Activated CD4-positive, alpha-beta T cell treated with anti-CD3 and anti-CD28 coated beads, Interleukin-2, amount 10 ng/mL, durations not matched to agents 7 days and 5 days (primary cell): ENCODE data around the gene CSRP2. TPM values are rescaled to one million over a fixed set of nuclear protein-coding genes. Genes with fewer than 3 reads are reported as not detected.

Experiments
- CTCF ChIA-PET: fragments of 350-600 bp; sonication (Branson Sonifier 250); formaldehyde crosslinking; loops from one replicate; lab custom pipeline; 2021; ENCODE audit warnings: antibody characterized with exemption; lab: Charles Lee
- POLR2A ChIA-PET: fragments of 350-600 bp; sonication (Branson Sonifier 250); formaldehyde crosslinking; loops from one replicate; lab custom pipeline; 2021; ENCODE audit warnings: antibody characterized with exemption; lab: Charles Lee
- DNase-seq: peaks from one replicate; pipeline ENCODE4 v3.0.0-alpha.2; 2020
- H3K27ac Mint-ChIP-seq: one replicate; pipeline ENCODE4 v1.8.0; 2021; ENCODE audit warnings: mild to moderate bottlenecking, moderate library complexity, mixed read lengths
- H3K27me3 Mint-ChIP-seq: one replicate; pipeline ENCODE4 v1.8.0; 2021; ENCODE audit warnings: mixed read lengths
- H3K36me3 Mint-ChIP-seq: one replicate; pipeline ENCODE4 v1.8.0; 2021; ENCODE audit warnings: low read depth, mixed read lengths
- H3K4me1 Mint-ChIP-seq: one replicate; pipeline ENCODE4 v1.8.0; 2021; ENCODE audit warnings: mixed read lengths
- H3K4me3 Mint-ChIP-seq: one replicate; pipeline ENCODE4 v1.8.0; 2021; ENCODE audit warnings: mild to moderate bottlenecking, moderate library complexity, mixed read lengths
- H3K9me3 Mint-ChIP-seq: one replicate; pipeline ENCODE4 v1.8.0; 2021; ENCODE audit warnings: mixed read lengths
- total RNA-seq, 2 experiments: library from RNA; stranded (reverse); gene quantifications; one replicate each; pipeline ENCODE4 v1.2.3, GENCODE V29; 2021

Gene CSRP2
- under 1 TPM in 1 of 2 experiments, not detected in 1; 0.22 TPM for total RNA-seq

DNA sequence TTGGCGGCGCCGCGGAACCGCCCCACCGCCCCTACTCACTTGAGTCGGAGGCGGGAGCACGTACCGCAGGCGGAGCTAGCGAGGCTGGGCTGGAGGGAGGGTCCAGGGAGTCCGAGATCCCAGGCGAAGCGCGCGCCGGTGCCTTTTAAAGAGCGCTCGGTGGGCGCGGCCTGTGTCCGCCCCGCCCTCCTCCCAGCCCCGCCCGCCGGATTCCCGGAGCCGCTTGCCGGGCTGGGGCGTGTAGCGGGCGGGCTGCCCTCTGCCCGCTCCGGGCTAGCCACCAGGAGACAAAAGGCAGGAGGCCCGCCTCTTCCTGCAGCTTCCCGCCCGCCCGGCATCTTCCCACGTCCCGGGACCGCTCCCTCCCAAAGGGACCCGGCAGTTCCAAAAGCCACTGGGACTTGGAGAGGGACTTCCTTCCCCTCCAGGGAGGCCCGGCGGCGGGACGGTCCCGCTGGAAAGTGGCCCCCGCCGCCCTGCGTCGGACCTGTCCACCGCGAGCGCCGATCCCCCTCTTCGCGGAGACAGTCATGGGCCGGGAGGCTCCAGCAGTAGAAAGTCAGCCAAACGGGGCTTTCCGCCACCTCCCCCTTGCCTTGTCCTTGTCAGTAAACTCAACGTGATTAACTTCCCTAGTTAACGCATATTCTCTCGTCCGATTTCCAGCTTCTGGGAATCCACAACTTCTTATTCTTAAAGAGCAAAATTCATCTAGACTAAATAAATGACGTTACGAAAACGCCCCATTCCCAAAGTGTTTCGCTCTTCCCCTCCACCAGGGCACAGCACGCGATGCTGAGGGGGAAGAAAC, at the start of gene CSRP2:
TSS of gene CSRP2 (minus strand) at position 121 of the 811 bp plus-strand sequence. CDS start 12,759 bp downstream, outside the sequence.
- Mint-ChIP-seq H3K27me3 (peaks cover 63% of the 10 kb centered on the region), H3K27ac (peak within 1 kb of the TSS; percentile 78), H3K36me3 (no peaks in the 10 kb centered on the region), H3K4me1 (peaks cover 10% of the 10 kb centered on the region), H3K9me3 (no peaks in the 10 kb centered on the region), H3K4me3 (peak within 1 kb of the TSS; percentile 90)
- ChIA-PET CTCF (no interaction called here), POLR2A (no interaction called here)
- peak; percentile 60 for DNase-seq

DNA sequence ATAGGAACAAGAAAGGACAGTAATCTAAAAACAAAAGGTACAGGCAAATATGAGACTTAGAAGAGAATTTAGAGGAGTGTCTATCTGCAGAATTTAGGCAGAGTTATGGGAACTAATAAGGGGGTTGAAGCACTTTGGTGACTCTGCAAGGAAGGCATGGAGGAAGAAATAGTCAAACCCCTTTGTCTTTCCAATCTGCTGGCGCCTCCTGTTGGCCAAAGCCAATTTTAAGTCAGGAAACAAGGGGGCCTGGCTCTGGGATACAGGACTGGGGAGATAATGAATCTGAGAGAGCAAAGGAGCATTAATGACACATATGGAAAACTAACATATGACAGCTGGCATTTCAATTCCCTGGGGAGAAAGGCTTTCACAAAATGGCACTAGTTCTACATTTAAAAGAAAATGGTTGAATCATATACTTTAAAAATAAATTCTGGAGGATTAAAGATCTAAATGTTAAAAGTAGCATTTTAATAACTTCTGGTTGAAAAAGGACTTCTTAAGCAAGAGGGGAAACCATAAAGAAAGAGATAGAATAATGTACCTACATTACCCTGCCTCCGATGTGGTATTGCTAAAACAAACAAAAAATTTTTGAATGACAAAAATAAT, 48.5 kb upstream of the CSRP2 start:
- Mint-ChIP-seq H3K27me3 (peaks cover 3% of the 10 kb centered on the region), H3K9me3 (no peaks in the 10 kb centered on the region), H3K27ac (no peak overlapping the region), H3K4me3 (no peak overlapping the region), H3K4me1 (no peaks in the 10 kb centered on the region), H3K36me3 (no peaks in the 10 kb centered on the region)
- ChIA-PET POLR2A (no interaction called here), CTCF (no interaction called here)
- peak; percentile 38 for DNase-seq

DNA sequence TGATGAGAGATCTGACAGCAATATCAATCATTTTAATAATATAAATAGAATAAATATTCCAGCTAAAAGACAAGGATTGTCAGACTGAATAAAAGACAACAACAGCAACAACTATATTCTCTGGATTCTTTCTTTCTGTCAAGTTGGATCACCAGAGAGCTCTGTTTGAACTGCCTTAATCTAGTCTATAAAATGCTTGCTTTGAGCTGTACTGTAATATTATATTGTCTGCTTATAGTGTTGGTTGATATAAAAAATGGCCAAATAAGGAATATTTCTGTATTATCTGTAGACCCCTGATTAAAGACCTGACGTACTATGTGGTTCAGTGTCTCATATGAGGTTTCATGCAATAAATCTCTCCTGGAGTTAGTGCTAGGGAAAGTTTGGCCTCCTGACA, 46.3 kb upstream of the CSRP2 start:
- DNase-seq: no peak
- H3K4me1 Mint-ChIP-seq: peaks cover 6% of the 10 kb centered on the region
- H3K4me3 Mint-ChIP-seq: no peak overlapping the region
- H3K27ac Mint-ChIP-seq: no peak overlapping the region
- no peaks in the 10 kb centered on the region for H3K36me3 Mint-ChIP-seq
- ChIA-PET POLR2A (no interaction called here), CTCF (no interaction called here)
- peaks cover 5% of the 10 kb centered on the region for H3K27me3 Mint-ChIP-seq
- no peaks in the 10 kb centered on the region for H3K9me3 Mint-ChIP-seq

DNA sequence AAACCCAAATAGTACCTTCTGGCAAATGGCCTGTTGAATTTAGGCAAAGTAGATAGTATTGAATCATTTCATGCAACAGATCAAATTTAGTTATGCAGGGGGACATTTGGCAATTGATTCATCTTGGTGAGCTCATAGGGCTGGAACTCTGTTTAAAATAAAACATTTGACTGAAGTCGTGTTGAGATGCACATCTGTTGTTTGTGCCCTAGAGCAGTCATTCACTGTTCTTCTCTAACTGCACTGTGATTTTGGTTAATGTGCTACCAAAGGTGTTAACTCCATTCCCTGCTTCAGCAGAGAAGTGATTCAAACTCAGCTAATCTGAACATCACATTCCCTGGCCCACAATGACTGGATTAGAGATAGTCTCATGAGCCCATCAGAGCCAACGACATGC, 44.0 kb upstream of the CSRP2 start:
- H3K4me1 Mint-ChIP-seq: peaks cover 6% of the 10 kb centered on the region
- H3K4me3 Mint-ChIP-seq: no peak overlapping the region
- DNase-seq: no peak
- CTCF ChIA-PET: no interaction called here
- H3K9me3 Mint-ChIP-seq: no peaks in the 10 kb centered on the region
- no peaks in the 10 kb centered on the region for H3K36me3 Mint-ChIP-seq
- no peak overlapping the region for H3K27ac Mint-ChIP-seq
- peaks cover 7% of the 10 kb centered on the region for H3K27me3 Mint-ChIP-seq
- POLR2A ChIA-PET: no interaction called here

DNA sequence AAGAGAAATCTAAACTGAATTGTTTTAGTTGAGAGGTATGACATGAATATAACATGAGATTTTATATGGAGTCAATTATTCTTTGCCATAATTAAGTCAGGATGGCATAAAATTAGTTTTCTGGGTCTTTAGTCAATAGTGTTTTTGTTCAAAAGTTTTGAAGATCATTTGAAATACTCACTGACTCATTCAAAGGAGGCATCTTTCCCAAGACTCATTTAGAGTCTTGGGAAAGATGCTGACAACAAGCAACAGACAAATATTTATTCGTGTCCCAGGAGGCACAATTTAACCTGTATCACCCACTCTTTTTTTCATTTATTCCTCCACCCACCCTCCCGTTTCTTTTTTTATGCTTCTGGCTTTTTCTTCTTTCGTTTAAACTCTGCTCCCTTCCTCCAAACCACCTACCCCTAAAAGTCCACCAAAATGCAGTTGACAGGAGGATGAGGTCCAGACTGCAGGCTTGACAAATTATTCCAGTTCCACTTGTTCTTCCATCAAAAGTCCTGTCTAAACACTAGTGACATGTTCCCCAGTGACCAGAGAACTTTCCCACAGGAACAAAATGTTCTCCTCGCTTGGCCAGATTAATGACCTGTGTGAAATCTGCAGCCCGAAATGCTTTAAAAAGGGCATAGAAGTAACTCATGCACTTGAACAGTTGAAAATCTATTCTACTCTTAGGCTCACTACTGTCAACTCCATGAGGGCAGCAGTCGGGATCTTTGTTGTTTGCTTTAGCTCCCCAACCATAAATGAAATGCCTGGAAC, 43.3 kb upstream of the CSRP2 start:
- DNase-seq: no peak
- no peaks in the 10 kb centered on the region for H3K36me3 Mint-ChIP-seq
- no peak overlapping the region for H3K4me3 Mint-ChIP-seq
- H3K4me1 Mint-ChIP-seq: peaks cover 6% of the 10 kb centered on the region
- H3K27me3 Mint-ChIP-seq: peaks cover 7% of the 10 kb centered on the region
- CTCF ChIA-PET: no interaction called here
- H3K9me3 Mint-ChIP-seq: no peaks in the 10 kb centered on the region
- H3K27ac Mint-ChIP-seq: no peak overlapping the region
- POLR2A ChIA-PET: no interaction called here

DNA sequence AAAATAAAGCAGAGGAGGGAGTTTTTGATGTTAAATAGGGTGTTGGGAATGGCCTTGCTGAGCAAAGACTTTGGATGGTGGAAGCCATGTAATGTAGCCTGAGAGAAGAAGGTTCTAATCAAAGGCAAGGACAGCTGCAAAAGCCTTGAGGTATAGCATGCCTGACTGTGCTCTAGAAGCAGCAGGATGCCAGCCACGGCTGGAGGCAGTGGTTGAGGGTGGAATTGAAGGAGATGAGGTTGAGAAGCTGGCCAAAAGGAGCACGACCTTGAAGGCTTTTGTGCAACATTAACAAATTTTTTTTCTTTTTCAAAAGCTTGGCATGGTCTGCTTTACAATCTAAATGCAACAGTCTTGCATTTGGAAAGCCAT, 42.3 kb upstream of the CSRP2 start:
- H3K4me1 Mint-ChIP-seq: peaks cover 6% of the 10 kb centered on the region
- H3K27me3 Mint-ChIP-seq: peaks cover 8% of the 10 kb centered on the region
- H3K4me3 Mint-ChIP-seq: no peak overlapping the region
- no peaks in the 10 kb centered on the region for H3K9me3 Mint-ChIP-seq
- H3K36me3 Mint-ChIP-seq: no peaks in the 10 kb centered on the region
- no peak for DNase-seq
- CTCF ChIA-PET: no interaction called here
- no peak overlapping the region for H3K27ac Mint-ChIP-seq
- POLR2A ChIA-PET: no interaction called here

DNA sequence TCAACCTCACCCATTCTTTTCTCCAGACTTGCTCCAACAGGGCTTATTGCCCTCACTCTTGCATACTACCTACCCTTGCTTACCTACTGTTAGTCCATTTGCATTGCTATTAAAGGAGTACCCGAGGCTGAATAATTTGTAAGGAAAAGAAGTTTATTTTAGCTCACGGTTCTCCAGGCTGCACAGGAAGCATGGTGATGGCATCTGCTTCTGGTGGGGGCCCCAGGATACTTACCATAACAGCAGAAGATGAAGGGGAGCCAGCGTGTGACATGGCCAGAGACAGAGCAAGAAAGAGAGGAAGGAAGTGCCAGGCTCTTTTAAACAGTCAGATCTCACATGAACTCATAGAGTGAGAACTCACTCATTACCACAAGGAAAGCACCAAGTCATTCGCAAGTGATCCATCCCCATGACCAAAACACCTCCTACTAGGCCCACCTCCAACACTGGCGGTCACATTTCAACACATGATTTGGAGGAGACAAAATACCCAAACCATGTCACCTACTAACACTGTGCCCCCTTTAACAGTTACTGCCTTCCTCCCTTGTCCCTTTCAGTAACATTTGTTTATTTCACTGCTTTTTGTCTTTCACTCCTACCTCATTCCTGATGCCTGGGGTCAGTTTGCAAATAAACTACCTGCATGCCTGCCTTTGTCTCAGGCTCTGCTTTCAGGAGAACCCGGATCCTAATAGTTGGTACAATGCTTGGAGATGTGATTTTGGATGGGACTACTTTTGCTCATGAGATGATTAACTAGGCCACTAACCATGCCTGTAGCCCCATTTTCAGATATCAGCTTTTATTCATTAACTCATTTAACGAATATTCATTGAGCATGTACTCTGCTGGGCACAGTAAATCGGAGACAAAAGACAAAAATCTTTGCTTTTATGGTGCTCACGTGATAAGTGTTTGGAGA, 41.6 kb upstream of the CSRP2 start:
- Mint-ChIP-seq H3K27me3 (peaks cover 12% of the 10 kb centered on the region), H3K27ac (no peak overlapping the region), H3K36me3 (no peaks in the 10 kb centered on the region), H3K4me3 (no peak overlapping the region), H3K4me1 (peaks cover 6% of the 10 kb centered on the region), H3K9me3 (no peaks in the 10 kb centered on the region)
- no peak for DNase-seq
- CTCF ChIA-PET: no interaction called here
- POLR2A ChIA-PET: no interaction called here

DNA sequence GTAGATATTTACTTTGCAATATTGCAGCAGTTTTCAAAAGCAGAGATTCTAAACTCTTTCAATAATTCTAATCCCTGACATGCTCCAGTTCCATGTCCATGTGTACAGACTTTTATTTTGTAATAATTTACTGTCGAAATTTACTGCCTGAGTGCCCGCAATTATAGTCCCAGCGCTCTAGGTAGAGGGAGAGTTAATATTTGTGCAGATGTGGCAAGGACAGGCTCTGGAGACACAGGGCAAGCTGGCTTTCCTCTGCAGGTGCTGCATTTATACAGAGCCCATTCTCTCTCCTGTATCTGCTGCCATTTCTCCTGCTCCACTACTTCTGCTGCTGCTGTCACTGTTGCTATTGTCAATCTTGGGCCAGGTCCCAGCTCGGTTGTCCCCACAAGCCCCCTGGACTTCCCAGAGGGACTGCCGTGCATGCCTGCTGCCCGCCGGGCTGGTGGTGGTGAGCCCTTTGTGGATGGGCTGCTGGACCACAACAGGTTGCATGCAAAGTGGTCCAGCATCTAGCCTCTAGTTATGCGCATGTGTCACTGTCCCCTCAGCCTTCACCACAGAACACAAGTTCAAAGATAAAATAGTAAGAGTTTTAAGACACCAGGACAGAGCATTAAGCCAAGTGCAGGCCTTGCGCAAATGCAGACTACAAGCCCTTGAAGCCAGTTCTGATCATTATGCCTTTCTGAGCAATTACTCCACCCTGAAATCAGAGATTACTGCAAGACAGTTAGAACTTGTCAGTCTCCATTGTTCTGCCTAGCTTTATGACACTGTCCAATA, 40.8 kb upstream of the CSRP2 start:
- no peaks in the 10 kb centered on the region for H3K36me3 Mint-ChIP-seq
- H3K27me3 Mint-ChIP-seq: peaks cover 14% of the 10 kb centered on the region
- POLR2A ChIA-PET: no interaction called here
- DNase-seq: no peak
- CTCF ChIA-PET: no interaction called here
- H3K4me3 Mint-ChIP-seq: no peak overlapping the region
- H3K4me1 Mint-ChIP-seq: peaks cover 6% of the 10 kb centered on the region
- no peak overlapping the region for H3K27ac Mint-ChIP-seq
- no peaks in the 10 kb centered on the region for H3K9me3 Mint-ChIP-seq

DNA sequence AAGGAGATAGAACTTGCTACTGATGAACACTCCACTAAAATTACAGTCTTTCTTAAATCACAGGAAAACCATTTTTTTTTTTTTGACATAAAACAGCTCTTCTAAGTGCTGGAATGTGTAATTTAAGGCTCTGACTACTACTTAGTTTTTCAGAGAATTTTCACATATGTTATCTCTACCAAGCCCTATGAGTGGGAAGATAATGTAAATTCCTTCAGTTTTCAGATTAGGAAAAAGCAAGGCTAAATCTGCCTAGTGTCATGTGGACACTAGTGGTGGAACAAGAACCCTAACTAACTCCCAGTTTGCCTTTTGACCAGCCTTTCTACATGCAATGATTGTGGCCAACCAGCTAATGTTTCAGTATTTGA, 37.3 kb upstream of the CSRP2 start:
- no peaks in the 10 kb centered on the region for H3K36me3 Mint-ChIP-seq
- no peaks in the 10 kb centered on the region for H3K9me3 Mint-ChIP-seq
- peaks cover 19% of the 10 kb centered on the region for H3K27me3 Mint-ChIP-seq
- ChIA-PET CTCF (no interaction called here), POLR2A (no interaction called here)
- no peak overlapping the region for H3K27ac Mint-ChIP-seq
- H3K4me3 Mint-ChIP-seq: no peak overlapping the region
- no peak for DNase-seq
- H3K4me1 Mint-ChIP-seq: peaks cover 6% of the 10 kb centered on the region

DNA sequence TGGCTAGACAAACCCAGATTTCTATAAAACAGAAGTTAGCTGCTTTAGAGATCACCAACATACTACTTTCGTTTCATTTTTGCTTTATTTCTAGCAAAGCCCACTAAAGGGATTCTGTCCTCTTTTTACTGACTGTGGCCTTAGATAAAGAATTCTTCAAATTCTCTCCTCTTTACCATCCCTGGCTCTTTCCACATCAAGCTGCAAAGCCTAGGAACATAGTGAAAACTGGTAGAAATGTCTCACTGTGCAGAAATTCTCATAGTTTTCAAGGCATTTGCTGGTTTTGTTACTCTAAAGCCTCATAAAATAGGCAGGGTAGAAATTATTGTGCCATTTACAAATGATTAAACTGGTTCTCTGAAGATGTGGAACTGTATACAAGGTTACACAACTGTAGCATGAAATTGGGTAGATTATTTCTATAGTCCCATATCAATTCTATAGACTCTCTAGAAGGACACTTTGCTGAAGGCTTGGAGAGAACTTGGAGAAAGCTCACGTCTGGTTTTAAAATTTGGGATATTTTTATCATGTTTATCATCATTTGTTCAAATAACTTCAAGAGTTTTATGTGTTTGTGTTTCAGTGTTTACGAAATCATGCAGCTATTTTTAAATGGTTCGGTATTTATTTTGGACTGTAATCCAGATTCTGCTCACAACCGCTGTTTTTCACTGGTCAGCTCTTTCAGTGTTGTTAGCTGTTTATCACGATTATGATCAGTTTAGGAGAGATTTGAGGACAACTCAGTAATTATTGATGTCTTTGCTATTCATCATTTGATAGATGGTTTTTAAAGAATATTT, 36.7 kb upstream of the CSRP2 start:
- H3K9me3 Mint-ChIP-seq: no peaks in the 10 kb centered on the region
- H3K4me3 Mint-ChIP-seq: no peak overlapping the region
- CTCF ChIA-PET: no interaction called here
- H3K27me3 Mint-ChIP-seq: peaks cover 19% of the 10 kb centered on the region
- H3K4me1 Mint-ChIP-seq: peaks cover 5% of the 10 kb centered on the region
- no peak overlapping the region for H3K27ac Mint-ChIP-seq
- no peaks in the 10 kb centered on the region for H3K36me3 Mint-ChIP-seq
- POLR2A ChIA-PET: no interaction called here
- no peak for DNase-seq

DNA sequence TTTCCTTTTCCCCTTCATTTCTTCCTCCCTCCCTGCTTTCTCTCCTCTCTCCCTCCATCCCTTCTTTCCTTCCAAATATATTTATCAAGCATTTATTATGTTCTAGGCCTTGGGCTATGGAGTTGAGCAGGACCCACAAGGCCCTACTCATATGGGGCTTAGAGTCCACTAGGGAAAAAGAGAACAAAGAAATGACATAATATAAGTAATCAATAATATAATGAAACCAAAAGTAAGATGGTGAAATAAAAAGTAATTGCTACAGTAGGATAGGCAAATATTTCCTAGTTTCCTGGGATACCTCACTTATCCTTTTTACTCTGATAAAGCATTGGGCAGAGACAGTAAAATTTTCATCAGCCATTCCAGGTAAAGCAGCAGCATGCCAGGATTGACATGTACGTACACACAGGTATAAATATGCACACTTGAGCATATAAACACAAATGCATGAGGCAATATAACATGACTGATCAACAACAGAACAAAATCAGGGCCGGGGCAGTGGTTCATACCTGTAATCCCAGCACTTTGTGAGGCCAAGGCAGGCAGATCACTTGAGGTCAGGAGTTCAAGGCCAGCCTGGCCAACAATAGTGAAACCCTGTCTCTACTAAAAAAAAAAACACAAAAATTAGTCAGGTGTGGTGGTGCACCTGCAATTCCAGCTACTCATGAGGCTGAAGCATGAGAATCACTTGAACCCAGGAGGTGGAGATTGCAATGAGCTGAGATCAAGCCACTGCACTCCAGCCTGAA, 35.5 kb upstream of the CSRP2 start:
- H3K36me3 Mint-ChIP-seq: no peaks in the 10 kb centered on the region
- DNase-seq: no peak
- ChIA-PET POLR2A (no interaction called here), CTCF (no interaction called here)
- no peaks in the 10 kb centered on the region for H3K4me1 Mint-ChIP-seq
- no peak overlapping the region for H3K4me3 Mint-ChIP-seq
- peaks cover 19% of the 10 kb centered on the region for H3K27me3 Mint-ChIP-seq
- no peaks in the 10 kb centered on the region for H3K9me3 Mint-ChIP-seq
- H3K27ac Mint-ChIP-seq: no peak overlapping the region
